Muscle layer of colon (tissue), 2 donors: ENCODE results near the gene BAG1.

ENCODE experiments used
- H3K27ac ChIP-seq: one replicate; pipeline ENCODE4 v1.7.0; 2013; ENCODE audit warnings: low read depth, mild to moderate bottlenecking, low read length, moderate library complexity
- H3K27me3 ChIP-seq, 2 donors: one replicate each; pipeline ENCODE4 v1.7.0; 2013; ENCODE audit warnings: low read length in 2 of 2, mild to moderate bottlenecking in 2 of 2; ENCODE audit not compliant: insufficient read depth in 2 of 2, control insufficient read depth in 1 of 2
- H3K36me3 ChIP-seq: one replicate; pipeline ENCODE4 v1.7.0; 2013; ENCODE audit warnings: mild to moderate bottlenecking, low read length; ENCODE audit not compliant: insufficient read depth
- H3K4me1 ChIP-seq: one replicate; pipeline ENCODE4 v1.7.0; 2013; ENCODE audit warnings: mild to moderate bottlenecking, low read length; ENCODE audit not compliant: insufficient read depth
- H3K4me3 ChIP-seq, 2 donors: one replicate each; pipeline ENCODE4 v1.7.0; 2013; ENCODE audit warnings: low read length in 2 of 2, low read depth in 1 of 2, mild to moderate bottlenecking in 1 of 2, moderate library complexity in 1 of 2
- H3K9ac ChIP-seq: one replicate; pipeline ENCODE4 v1.7.0; 2013; ENCODE audit warnings: low read length
- H3K9me3 ChIP-seq: one replicate; pipeline ENCODE4 v1.7.0; 2013; ENCODE audit warnings: mild to moderate bottlenecking, low read length
- donor health status: abdominal sarcoma.
- donor health status: Adenocarcinoma of cecum.

BAG1 gene

DNA sequence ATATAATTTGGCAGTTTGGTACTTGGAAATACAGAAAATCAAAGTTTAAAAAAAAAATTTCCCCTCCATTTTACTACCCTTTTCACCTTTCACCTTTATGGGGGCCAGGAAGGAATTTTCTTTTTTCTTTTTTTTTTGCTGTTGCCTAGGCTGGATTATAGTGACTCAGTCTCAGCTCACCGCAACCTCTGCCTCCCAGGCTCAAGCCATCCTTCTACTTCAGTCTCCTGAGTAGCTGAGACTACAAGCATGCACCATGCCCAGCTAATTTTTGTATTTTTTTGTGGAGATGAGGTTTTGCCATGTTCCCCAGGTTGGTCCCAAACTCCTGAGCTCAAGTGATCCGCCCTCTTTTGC lies 9.4 kb upstream of the BAG1 start:
- Histone ChIP-seq H3K9me3 (no peaks in the 10 kb centered on the region), H3K36me3 (peaks cover 68% of the 10 kb centered on the region), H3K27ac (no peak overlapping the region), H3K27me3 (no peaks in the 10 kb centered on the region), H3K4me1 (no peaks in the 10 kb centered on the region), H3K9ac (no peak overlapping the region), H3K4me3 (no peak overlapping the region)

DNA sequence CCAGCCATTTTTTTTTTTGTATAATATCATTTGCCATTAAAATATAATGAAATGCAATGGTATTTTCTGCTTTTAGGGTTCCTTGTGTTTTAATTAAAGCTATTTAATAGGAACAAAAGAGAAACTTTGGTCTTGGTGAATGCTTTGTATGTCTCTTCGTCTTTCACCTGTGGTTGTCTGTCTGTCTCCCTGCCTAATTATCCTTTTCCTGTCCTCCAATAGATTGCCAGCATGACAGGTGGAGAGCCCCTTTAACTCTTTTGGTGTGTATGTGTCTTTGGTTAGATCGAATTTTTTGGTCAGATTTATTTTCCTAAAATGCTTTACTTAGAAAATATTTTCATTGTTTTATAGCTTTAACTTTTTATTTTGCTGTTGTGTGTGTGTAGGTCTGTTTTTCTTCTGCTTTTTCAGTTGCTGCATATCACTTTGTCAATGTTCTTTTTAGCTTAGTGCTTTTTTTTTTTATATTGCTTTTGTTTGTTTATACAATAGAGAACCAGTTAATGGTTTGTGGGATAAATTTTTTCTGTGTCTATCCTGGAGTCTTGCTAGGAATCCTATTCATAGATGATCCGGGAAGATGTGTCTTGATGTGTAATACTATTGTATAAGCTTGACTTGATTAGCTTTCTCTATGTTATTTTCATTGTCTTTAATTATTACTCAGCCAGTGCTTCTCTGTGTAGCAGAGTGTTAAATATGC lies 8.9 kb upstream of the BAG1 start:
- H3K4me1 ChIP-seq, result no peaks in the 10 kb centered on the region
- peaks cover 67% of the 10 kb centered on the region for H3K36me3 ChIP-seq
- no peaks in the 10 kb centered on the region for H3K27me3 ChIP-seq
- H3K9ac ChIP-seq, result no peak overlapping the region
- H3K27ac ChIP-seq, result no peak overlapping the region
- H3K4me3 ChIP-seq, result no peak overlapping the region
- no peaks in the 10 kb centered on the region for H3K9me3 ChIP-seq

DNA sequence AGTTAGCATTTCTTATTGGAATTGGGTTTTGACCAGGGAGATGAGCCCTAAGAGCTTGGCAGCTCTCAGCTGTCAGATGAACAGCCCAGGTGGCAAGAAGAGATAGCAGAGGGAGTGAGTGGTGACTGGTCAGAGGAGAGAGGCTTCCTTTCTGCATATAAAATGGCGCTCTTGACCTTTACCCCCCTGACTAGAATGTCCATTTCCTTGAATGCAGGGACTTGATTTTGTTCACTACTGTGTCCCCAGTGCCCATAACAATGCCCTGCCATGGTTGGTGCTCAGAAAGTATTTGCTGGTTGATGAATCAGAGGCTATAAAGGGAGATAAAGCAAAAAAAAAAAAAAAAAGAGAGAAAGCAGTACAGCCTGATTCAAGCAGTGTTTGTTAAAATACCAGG lies 7.6 kb upstream of the BAG1 start:
- Histone ChIP-seq H3K27ac (no peak overlapping the region), H3K9ac (no peak overlapping the region), H3K9me3 (no peaks in the 10 kb centered on the region), H3K27me3 (no peaks in the 10 kb centered on the region), H3K36me3 (peaks cover 58% of the 10 kb centered on the region), H3K4me3 (no peak overlapping the region), H3K4me1 (no peaks in the 10 kb centered on the region)

DNA sequence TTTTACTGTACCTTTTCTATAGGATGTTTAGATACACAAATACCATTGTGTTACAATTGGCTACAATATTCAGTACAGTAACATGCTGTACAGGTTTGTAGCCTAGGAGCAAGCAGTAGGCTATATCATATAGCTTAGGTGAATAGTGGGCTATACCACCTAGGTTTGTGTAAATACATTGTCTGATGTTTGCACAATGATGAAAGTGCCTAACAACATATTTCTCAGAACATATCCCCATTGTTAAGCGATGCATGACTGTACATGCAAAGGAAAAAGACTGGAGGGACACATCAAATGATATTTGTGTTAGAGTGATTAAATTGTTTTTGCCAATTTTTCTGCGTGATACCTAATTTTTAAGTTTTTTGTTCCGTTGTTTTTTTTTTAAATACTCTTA lies 5.6 kb upstream of the BAG1 start:
- Histone ChIP-seq H3K27ac (no peak overlapping the region), H3K9me3 (no peaks in the 10 kb centered on the region), H3K4me1 (peaks cover 14% of the 10 kb centered on the region), H3K4me3 (no peak overlapping the region), H3K36me3 (peaks cover 48% of the 10 kb centered on the region), H3K9ac (no peak overlapping the region), H3K27me3 (no peaks in the 10 kb centered on the region)

DNA sequence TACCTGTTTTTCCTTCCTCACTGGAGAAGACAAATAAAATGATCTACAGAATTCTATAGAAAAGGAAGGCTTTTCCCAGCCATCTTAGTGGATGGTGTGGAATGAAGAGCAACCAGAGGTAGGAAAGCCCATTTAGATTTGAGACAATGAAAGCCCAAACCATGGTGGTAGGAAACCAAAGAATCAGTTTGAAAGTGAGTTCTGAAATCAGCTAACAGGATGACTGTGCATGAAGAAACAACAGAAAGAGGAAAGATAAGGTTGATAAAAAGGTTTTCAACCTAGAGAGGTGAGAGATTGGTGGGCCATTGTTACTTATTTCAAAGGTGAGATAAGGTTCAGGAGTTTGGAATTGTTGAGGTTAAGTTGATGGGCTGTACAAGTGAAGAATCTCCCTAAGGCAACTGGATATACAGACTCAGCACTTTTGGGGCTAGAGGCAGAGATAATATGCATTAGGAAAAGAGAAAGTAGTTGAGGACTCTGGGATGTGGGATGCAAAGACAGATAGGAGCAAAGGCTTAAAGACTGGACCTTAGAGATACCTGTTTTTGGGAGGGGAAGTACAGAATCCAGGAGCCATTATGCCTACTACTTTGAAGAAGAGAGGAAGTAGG lies 2.8 kb upstream of the BAG1 start:
- peaks cover 38% of the 10 kb centered on the region for H3K36me3 ChIP-seq
- H3K9me3 ChIP-seq, result no peaks in the 10 kb centered on the region
- H3K4me3 ChIP-seq, result no peak overlapping the region
- H3K27me3 ChIP-seq, result no peaks in the 10 kb centered on the region
- H3K9ac ChIP-seq, result no peak overlapping the region
- no peak overlapping the region for H3K27ac ChIP-seq
- H3K4me1 ChIP-seq, result peaks cover 24% of the 10 kb centered on the region

DNA sequence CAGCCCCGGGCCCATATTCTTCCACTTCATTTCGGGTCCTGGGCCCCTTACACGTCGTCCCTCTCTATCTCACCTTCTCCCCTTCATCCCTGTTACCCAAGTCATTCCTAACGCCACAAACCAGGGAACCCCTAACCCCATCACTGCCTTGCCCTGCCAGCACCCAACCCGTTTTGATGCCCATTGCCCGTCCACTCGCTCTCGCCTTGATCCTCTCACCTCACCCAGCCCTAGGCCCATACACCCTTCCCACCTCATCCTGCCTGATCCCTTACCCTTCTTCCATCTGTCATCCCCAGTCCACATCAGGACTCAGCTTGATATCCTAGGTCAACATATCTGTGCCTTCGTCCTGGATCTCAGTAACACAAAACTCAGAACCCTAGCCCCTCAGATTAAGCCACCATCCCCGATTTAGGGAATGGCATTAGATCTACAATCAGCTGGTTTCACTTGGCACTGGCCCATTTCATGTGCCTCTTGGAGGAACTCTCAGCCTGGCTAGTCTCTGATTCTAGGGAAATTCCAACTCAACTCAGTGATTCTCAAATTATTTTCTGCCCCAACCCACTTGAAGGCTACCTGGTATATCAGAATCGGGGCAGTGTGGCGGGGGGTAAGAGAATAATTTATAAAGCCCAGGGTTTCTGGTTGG lies 830 bp upstream of the BAG1 start:
- Histone ChIP-seq H3K36me3 (peaks cover 35% of the 10 kb centered on the region), H3K27ac (peak overlapping the region; percentile 80), H3K4me3 (peak overlapping the region; percentile 49 to 84), H3K9me3 (no peaks in the 10 kb centered on the region), H3K4me1 (peaks cover 24% of the 10 kb centered on the region), H3K27me3 (no peaks in the 10 kb centered on the region), H3K9ac (peak overlapping the region; percentile 88)

DNA sequence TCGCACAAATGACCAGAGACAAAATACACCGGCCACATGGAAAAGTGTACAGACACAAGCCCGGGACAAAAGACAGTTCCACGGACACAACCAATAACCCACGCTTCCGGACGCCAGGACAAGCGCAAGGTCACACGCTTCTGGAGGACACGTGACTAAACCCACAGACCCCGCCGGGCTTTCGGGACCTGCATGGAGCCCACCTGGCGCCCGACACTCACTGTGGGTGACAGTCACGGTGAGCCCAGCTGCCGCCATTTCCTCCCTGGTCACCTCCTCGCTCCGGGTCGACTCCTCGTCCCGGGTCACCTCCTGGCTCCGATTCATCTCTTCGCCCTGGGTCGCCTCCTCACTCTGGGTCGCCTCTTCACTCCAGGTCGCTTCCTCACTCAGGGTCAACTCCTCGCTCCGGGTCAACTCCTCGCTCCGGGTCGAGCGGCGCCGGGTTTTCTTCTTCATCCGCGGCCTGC lies 470 bp downstream of the BAG1 start:
- peaks cover 24% of the 10 kb centered on the region for H3K4me1 ChIP-seq
- no peaks in the 10 kb centered on the region for H3K27me3 ChIP-seq
- no peaks in the 10 kb centered on the region for H3K9me3 ChIP-seq
- H3K4me3 ChIP-seq, result peak overlapping the region; percentile 66 to 98
- H3K9ac ChIP-seq, result peak overlapping the region; percentile 86
- H3K36me3 ChIP-seq, result peaks cover 44% of the 10 kb centered on the region
- peak overlapping the region; percentile 36 for H3K27ac ChIP-seq

DNA sequence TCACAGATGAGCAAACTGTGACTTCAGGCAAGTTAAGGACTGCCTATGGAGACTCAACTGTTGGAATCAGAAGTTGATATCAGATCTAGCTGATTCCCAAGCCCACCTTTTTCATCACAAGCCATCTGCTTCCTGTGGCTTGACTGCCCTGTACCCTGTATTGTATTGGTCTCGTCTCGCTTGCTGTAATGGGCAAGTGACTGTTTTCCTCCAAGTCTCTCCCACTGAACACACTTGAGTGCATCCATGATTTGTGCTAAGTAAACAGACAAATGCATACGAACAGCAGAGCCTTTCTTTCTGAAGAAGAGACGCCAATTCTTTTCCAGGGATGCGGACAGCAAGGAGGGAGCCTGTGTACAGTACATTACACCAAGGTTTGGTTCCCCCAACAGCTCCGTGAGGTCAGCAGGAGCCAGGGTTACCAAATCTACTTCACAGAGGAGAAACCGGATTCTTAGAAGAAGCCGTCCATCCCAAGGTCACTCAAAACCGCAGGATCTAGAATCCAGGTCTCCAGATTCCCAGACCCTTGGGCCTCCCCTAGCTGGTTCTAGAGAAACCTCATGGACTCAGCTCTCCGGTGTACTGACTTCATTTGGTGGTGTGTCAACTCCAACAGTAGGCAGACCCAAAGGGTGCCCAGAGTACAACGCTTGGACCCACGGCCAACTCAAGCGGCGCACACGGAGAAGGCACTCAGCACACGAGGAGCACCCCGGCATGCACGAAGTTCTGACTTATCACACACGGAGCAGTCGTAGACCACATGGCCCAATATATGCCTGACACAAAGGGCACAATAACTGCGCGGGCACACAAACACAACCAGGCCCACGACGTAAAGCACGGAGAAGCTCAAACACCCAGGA lies 1.1 kb downstream of the BAG1 start:
- peaks cover 24% of the 10 kb centered on the region for H3K4me1 ChIP-seq
- H3K27ac ChIP-seq, result peak overlapping the region; percentile 36
- peak overlapping the region; percentile 66 to 98 for H3K4me3 ChIP-seq
- peaks cover 44% of the 10 kb centered on the region for H3K36me3 ChIP-seq
- H3K9ac ChIP-seq, result peak overlapping the region; percentile 86
- H3K9me3 ChIP-seq, result no peaks in the 10 kb centered on the region
- no peaks in the 10 kb centered on the region for H3K27me3 ChIP-seq

DNA sequence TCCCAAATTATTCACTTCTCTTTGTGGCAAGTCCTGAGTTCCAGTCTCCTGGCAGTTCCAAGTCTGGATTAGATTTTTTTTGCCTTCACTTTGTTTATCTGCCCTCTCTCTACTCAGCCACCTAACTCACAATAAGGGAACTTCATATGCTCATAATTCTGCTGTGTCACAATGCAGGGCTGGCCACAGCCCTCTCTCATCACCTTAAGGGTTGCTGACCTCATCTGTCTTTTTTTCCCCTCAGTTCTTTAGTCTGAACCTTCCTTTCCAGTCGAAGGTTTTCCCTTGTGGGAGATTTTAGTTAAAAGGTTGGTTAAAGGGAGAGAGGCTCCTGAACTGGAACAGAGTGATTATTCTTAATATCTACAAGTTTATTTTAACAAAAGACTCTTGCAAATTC lies 4.1 kb downstream of the BAG1 start:
- no peak overlapping the region for H3K9ac ChIP-seq
- no peak overlapping the region for H3K4me3 ChIP-seq
- H3K27ac ChIP-seq, result no peak overlapping the region
- no peaks in the 10 kb centered on the region for H3K9me3 ChIP-seq
- H3K4me1 ChIP-seq, result peaks cover 12% of the 10 kb centered on the region
- H3K36me3 ChIP-seq, result peaks cover 57% of the 10 kb centered on the region
- no peaks in the 10 kb centered on the region for H3K27me3 ChIP-seq

DNA sequence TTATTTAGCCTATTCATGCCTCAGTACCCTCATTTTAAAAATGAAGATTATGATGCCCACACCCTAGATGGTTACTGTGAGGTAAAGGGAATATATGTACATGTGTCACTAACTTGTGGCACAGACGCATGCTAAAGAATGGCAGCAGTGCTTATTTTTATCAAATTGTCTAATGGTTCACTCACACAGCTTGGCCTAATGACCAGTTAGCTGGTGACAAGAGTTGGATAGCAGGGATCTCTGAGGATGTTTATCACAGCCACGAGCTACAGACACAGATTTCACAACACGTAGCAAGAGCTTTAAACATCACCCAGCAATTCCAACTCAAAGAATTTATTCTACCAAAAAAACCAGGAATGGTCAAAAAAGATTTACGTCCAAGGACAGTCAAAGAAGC lies 7.2 kb downstream of the BAG1 start:
- peaks cover 76% of the 10 kb centered on the region for H3K36me3 ChIP-seq
- H3K9ac ChIP-seq, result no peak overlapping the region
- H3K9me3 ChIP-seq, result no peaks in the 10 kb centered on the region
- no peaks in the 10 kb centered on the region for H3K4me1 ChIP-seq
- H3K27me3 ChIP-seq, result no peaks in the 10 kb centered on the region
- no peak overlapping the region for H3K27ac ChIP-seq
- no peak overlapping the region for H3K4me3 ChIP-seq

DNA sequence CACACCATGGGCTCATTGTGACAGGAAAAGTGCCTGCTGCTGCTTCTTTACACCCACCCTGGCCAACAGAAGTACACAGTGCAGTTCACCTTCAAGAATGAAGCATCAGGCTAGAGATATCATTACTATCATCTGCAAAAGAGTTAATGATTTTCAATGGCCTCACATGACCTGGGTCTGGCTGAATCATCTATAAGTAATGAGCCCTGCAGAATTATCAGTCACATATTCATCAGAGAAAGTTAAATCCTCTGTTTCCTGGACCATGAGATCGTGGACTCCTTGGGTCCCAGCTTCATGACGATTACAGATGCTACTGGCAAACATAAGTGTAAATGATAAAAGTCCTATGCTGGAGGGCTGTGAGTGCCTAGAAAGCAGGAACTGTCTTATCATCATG lies 8.3 kb downstream of the BAG1 start:
- Histone ChIP-seq H3K4me3 (no peak overlapping the region), H3K36me3 (peaks cover 70% of the 10 kb centered on the region), H3K4me1 (no peaks in the 10 kb centered on the region), H3K9ac (no peak overlapping the region), H3K27ac (no peak overlapping the region), H3K27me3 (no peaks in the 10 kb centered on the region), H3K9me3 (no peaks in the 10 kb centered on the region)
